Midbrain (tissue), 1 donor: ENCODE measurements around the gene NEU4.
"Not testable (repeated sequence)": the region's sequence is repeated elsewhere in the genome, so short reads cannot be mapped to it uniquely, and the experiment has no call there.

Experiments
- DNase-seq: peaks from one replicate; lab custom pipeline; 2025; lab: John Stamatoyannopoulos, UW

NEU4 gene

DNA sequence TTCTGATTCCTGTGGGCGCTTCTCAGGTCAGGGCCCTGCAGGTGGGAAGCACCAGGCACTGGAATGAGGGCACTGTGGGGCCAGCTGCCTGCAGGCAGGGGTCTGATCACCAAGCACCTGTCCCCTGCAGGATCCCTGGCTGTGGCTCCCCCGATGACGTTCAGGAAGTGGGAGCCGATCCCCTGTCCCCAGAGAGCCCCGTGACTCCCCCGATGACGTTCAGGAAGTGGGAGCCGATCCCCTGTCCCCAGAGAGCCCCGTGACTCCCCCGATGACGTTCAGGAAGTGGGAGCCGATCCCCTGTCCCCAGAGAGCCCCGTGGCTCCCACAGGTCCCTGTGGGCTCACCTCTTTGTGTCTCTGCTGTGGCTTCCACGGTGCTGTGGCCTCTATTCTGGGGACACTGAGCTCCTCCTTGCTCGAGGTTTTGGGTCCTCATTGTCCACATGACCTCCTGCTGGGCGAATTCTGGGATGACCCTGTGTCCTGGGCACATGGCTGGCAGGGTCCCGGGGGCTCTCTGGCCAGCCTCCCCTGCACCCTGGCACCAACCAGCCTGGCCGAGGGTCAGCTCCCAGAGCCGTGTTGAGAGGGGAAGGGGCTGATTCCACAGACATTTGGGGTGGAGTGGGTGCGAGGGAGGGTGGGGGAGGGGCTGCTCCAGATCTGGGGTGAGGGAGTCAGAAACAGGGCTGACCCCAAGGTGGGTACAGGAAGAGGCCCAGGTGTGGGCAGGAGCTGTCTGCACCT lies 4.8 kb downstream of the NEU4 start:
- DNase-seq: no peak

DNA sequence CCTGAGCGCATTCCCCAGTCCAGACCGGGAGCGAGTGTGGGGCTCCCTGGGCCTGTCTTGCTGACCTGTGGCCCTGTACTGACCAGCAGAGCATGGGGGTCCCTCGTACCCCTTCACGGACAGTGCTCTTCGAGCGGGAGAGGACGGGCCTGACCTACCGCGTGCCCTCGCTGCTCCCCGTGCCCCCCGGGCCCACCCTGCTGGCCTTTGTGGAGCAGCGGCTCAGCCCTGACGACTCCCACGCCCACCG lies 5.3 kb downstream of the NEU4 start:
- DNase-seq: no peak

DNA sequence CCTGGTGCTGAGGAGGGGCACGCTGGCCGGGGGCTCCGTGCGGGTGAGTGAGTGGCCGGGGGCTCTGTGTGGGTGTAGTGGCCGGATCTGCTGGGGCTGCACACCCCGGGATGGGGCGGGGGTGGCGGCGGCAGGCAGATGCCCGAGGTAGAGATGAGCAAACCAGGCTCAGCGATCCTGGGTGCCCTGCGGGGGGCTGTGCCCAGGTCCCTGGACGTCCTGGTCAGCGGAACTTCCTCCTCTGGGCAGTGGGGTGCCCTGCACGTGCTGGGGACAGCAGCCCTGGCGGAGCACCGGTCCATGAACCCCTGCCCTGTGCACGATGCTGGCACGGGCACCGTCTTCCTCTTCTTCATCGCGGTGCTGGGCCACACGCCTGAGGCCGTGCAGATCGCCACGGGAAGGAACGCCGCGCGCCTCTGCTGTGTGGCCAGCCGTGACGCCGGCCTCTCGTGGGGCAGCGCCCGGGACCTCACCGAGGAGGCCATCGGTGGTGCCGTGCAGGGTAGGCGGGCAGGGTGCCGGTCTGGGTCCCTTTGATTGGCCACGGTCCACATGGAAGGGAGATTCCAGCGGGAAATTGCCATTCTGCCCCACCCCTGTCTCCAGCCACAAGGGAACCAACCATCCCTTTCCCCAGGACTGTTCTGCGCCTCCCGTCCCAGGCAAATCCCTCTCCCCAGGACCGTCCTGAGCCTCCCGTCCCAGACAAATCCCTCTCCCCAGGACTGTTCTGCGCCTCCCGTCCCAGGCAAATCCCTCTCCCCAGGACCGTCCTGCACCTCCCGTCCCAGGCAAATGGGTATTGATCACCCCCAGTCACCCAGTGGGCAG lies 5.9 kb downstream of the NEU4 start:
- no peak for DNase-seq

DNA sequence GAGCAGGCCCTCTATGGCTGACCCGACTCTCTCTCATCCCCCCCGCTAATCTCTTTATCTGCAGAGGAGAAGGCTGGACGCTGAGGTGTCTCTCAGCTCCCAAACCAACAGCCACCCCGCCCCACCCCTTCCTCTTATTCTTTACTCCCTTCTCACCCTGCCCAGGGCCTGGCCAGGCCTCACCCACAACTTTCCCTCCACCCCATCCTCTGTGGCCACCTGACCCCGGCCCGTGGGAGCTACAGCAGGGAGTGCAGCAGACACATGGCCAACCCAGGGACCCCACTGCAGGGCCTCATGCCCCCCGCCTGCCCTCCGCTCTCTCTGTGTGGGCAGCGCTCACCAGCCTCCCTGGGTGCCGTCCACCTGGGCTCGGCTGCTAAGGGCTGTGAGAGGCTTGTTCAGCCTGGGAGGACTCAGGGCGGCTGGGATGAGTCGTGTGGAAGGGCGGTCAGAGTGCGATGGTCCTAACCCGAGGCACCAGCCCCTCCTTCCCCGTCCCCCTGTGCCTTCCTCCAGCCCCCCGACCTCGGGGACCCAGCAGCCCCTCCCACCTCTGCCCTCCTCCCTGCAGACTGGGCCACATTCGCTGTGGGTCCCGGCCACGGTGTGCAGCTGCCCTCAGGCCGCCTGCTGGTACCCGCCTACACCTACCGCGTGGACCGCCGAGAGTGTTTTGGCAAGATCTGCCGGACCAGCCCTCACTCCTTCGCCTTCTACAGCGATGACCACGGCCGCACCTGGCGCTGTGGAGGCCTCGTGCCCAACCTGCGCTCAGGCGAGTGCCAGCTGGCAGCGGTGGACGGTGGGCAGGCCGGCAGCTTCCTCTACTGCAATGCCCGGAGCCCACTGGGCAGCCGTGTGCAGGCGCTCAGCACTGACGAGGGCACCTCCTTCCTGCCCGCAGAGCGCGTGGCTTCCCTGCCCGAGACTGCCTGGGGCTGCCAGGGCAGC lies 6.8 kb downstream of the NEU4 start:
- no peak for DNase-seq

DNA sequence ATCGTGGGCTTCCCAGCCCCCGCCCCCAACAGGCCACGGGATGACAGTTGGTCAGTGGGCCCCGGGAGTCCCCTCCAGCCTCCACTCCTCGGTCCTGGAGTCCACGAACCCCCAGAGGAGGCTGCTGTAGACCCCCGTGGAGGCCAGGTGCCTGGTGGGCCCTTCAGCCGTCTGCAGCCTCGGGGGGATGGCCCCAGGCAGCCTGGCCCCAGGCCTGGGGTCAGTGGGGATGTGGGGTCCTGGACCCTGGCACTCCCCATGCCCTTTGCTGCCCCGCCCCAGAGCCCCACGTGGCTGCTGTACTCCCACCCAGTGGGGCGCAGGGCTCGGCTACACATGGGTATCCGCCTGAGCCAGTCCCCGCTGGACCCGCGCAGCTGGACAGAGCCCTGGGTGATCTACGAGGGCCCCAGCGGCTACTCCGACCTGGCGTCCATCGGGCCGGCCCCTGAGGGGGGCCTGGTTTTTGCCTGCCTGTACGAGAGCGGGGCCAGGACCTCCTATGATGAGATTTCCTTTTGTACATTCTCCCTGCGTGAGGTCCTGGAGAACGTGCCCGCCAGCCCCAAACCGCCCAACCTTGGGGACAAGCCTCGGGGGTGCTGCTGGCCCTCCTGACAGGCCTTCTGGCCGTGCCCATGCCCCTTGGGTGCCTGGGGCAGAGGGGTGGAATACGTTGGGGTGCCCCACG lies 7.6 kb downstream of the NEU4 start:
- no peak for DNase-seq

DNA sequence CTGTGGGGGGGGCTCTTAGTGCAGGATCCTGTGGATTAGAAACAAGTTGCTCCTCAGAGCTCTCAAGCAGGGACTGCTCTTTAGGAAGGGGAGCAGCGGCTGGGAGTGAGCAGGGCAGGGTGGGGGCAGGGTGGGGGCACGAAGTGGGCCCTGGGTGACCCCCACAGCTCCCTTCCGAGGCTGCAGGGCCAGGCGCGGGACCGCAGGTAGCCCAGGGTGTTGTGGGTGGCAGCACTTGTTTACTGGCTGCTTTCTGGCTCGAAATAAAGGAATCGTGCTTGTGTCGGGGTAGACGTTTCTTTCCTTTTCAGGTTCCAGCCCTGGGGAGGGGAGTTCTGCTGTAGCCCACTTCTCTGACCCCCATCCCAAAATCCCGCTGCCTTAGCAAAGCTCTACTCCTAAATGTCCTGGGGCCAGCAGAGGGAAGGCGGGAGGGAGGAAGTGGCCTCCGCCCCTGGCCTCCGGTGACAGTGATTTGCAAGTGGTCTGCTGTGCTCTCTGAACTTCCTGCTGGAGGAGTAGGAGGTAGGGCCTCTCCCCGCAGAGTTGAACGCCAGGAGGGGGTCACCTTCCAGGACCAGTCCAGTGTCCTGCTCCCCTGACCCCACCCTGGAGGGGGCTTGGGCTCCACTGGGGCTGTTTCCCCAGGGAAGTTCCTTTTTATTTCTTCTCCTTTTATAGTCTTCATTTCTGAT lies 8.3 kb downstream of the NEU4 start:
- DNase-seq: no peak

DNA sequence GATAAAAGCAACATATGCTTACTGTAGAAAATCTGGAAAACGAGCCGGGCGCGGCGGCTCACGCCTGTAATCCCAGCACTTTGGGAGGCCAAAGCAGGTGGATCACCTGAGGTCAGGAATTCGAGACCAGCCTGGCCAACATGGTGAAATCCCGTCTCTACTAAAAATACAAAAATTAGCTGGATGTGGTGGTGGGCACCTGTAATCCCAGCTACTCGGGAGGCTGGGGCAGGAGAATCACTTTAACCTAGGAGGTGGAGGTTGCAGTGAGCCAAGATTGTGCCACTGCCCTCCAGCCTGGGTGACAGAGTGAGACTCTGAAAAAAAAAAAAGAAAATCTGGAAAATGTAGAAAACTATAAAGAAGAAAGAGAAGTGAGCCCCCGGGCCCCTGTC lies 8.8 kb downstream of the NEU4 start:
- not testable (repeated sequence) for DNase-seq

DNA sequence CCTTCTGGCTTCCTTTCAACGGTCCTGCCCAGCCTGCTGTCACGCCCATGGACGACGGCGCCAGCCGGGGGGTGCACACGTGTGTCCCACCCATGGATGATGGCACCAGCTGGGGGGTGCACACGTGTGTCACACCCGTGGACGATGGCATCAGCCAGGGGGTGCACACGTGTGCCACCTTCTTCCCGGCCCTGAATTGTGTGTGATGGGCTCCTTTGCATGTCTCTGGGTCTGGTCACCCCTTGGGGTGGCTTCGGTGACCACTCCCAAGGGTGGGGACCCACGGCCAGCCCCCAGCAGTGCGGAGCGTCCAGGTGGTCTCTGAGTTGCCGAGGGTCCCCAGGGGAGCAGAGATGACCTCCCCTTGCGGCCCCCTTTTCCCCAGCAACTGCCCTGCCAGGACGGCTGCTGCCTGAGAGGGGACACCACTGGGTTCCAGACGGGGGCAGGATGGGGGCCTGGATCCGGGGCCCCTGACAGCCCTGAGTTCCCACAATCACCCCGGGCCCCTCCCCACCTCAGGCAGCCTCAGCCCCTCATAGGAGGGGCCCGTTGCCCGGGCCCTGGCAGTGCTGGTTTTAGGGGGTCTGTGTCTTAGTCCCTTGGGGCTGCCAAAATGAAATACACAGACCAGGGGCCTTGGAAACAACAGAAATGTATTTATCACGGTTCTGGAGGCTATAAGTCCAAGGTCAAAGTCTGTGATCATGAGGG lies 9.4 kb downstream of the NEU4 start:
- DNase-seq: no peak

DNA sequence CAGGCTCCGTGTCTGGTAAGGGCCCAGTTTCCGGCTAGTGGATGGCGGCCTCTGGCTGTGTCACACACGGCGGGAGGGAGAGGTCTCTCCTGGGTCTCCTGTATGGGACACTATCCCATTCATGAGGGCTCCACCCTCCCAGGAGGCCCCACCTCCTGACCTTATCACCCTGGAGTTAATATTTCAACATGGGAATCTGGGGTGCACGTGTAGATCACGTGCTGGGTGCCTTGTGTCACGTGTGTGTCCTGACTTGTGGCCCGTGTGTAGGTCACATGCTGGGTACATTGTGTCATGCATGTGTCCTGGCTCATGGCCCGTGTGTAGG lies 9.9 kb downstream of the NEU4 start:
- DNase-seq: no peak

DNA sequence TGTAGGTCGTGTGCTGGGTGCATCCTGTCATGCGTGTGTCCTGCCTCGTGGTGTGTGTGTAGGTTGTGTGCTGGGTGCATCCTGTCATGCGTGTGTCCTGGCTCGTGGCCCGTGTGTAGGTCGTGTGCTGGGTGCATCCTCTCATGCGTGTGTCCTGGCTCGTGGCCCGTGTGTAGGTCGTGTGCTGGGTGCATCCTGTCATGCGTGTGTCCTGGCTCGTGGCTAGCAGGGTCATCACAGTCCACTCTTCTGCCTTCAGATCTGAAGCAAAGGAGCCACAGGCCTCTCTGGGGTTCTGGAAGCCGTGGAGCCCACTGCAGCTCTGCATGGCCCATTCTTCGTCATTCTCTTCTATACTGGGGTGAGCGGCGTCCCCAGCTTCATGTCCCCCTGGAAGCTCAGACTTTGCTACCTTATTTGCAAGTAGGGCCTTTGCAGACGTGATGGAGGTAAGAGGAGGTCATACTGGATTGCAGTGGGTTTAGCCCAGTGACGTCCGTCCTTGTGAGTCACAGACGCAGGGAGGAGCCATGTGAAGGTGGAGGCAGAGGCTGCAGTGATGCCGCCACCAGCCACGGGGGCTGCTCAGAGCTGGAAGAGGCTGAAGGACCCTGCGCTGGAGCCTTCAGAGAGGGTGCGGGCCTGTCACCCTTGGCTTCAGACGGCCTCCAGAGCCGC lies 11.1 kb downstream of the NEU4 start:
- not testable (repeated sequence) for DNase-seq

DNA sequence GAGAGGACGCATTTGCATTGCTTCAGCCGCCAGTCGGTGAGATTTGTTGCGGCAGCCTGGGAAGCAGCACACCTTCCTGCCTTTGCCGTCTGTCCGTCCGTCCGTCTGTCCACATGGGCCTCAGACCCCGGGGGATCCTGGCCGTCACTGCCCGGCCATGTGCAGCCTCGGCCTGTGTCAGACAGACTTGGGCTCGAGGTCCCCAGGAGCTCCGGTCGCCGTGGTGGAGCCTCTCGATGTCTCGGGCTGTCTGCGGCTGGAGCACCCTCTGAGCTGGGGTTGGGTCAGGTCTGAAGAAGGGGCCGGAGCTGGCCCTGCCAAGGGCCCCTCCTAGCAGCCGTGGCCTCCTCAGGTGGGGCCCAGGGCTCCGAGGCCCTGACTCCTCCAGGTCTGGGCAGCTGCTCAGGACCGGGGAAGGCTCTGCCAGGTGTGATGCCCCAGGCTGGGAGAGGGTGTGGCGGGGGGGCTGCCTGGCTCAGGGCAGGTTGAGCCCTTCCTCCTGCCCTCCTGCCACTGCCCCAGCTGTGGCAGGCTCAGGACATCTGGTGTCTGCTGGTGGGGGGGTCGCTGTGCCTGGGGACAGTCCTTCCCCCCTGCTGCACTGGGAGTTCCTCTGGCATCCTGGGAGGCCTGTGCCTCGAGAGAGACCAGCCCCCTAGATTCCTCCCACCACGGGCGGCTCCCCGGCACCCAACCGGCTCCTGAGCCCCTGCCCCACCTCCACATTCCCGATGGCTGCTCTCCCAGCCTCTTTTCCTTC lies 11.8 kb downstream of the NEU4 start:
- no peak for DNase-seq

DNA sequence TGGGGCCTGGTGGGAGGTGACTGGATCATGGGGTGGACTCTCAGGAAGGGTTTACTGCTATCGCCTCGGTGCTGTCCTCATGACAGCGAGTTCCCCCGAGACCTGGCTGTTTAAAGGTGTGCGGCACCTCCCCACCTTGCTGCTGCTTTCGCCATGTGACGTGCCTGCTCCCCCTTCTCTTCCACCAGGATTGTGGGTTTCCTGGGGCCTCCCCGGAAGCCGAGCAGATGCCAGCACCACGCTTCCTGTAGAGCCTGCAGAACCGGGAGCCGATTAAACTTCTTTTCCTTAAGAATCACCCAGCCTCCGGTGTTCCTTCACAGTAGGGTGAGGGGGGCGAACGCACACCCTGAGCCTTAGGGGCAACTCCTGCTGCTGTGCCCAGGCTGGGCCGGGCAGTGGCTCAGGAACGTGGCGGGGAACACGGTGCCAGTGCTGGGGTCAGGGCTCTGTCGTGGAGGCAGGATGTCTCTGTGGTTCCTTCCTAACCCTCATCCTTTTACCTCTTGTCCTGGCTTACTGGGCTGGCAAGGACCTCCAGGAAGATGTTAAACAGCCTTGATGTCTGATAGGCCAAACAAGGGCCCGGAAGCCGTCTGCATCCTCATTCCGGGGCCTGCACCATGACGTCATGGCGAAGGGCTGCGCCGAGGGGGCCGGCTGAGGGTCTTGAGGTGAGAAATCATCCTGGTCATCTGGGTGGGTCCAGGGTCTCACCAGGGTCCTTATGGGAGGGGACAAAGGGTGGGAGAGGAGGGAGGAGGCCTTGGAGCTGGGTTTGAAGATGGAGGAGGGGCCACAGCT lies 12.7 kb downstream of the NEU4 start:
- DNase-seq: no peak

DNA sequence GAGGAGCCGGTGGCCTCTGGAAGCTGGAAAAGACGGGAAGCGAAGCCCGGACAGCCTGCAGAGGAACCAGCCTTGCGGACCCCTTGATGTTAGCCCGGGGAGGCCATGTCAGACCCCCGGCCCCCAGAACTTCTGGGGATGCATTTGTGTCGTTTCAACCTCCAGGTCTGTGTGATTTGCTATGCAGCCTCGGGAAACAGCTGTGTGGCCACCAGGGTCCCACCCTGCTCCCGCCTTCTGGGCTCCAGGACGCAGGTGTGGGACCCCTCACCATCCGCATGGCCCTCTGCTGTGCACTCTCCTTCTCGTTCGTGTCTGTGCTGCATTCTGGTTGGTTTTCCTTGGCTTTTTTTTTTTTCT lies 13.3 kb downstream of the NEU4 start:
- DNase-seq: no peak

DNA sequence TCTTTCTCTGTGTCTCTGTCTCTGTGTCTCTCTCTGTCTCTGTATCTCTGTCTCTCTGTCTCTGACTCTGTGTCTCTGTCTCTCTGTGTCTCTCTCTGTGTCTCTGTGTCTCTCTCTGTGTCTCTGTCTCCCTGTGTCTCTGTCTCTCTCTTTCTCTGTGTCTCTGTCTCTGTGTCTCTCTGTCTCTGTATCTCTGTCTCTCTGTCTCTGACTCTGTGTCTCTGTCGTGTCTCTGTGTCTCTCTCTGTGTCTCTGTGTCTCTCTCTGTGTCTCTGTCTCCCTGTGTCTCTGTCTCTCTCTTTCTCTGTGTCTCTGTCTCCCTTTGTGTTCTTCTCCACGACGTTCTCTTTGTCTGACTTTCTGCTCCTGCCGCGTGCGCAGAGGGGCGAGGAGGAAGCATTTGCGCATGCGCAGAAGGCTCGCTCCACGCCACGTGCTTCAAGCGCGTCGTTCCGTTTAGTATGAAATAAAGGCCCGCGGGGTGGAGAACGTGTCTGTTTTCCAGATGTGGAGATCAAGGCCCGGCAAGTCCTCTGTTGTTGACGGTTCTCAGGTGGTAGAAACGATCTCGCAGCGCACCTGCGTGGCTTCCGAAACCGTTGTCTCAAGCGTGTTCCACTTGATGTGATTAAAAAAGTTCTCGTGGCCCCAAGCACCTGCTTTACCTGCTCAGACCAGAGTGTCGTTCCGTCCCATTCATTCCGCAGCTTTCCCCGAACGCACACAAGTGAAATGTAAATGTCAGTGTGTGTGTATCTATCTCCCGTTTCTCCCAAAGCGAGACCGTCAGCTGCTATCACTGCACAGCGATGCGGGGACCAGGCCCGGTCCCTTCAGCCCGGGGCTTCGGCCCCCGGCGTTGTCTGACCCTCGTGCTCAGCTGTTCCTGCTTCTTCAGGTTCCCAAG lies 14.8 kb downstream of the NEU4 start:
- DNase-seq: not testable (repeated sequence)

DNA sequence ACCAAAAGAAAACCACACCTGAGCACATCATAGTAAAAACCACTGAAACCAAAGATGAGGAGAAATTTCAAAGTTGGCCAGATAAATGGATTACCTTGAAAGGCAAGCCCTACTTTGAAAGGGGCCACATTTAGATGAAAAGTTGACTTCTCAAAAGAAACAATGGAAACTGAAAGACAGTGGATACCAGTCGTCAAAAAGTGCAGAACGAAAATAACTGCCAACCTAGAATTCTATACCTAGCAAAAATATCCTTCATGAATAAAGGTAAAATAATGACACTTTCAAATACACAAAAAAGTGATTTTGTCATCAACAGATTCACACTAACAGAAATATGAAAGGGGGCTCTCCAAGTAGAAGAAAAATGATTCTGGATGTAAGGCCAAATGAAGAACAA lies 18.4 kb downstream of the NEU4 start:
- no peak for DNase-seq

DNA sequence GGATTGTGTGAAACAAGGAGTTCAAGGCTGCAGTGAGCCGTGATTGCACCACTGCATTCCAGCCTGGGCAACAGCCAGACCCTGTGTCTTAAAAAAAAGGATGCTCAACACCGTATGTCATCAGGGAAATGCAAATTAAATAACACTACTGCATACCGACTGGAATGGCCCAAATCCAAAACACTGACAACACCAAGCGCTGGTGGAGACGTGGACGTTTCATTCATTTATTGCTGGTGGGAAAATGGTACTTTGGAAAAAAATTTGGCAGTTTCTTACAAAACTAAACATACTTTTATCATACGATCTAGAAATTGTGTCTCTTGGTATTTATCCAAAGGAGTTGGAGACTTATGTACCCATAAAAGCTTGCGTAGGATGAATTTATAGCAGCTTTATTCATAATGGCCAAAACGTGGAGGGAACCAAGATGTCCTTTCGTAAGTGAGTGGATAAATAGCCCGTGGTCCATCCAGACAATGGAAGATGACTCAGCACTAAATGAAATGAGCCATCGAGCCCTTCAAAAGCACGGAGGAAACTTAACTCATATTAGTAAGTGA lies 24.2 kb downstream of the NEU4 start:
- no peak for DNase-seq

DNA sequence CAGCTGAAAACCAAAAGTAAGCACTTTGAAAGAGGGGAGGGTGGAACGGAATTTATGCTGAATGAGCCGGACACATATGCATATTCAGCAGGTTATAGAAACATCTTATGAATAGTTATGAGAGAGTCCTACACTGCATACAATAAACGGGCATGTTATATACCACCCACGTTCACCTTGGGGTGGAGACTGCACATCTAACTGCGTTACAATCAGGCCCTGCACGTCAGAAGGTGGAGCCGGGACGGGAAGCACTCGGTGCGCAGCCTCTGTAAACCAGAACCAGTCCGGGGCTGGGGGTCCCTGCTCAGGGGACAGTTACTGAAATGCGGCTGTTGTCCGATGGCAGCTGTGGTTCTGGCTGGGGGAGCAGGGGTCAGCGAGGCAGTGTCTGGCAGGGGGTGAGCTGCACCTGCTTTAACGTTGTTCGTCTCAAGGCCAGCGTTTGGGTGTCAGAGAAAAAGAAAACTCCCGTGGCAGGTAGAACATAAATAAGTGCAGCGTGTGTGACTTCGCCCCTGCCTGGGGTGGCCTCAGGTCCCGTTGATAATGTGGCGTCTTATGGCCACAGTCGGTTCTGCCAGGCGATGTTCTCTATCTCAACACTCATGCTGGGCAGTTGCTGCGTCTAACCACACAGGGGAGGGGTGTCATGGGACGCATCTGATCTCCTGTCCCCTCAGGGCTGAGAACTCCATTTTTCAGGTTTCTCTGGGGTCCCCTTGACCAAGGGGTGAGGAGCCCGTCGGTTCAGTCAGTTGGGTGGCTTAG lies 24.9 kb downstream of the NEU4 start:
- not testable (repeated sequence) for DNase-seq
